Ascending aorta (tissue), 2 donors: ENCODE measurements around the gene USP48. TPM values are rescaled to one million over a fixed set of nuclear protein-coding genes. Genes with fewer than 3 reads are reported as not detected.
"Not testable (repeated sequence)": the region's sequence is repeated elsewhere in the genome, so short reads cannot be mapped to it uniquely, and the experiment has no call there.

Experiments
- DNase-seq, 2 donors: peaks; one replicate each; pipeline ENCODE4 v3.0.0-alpha.2; 2019; ENCODE audit warnings: low spot score in 2 of 2
- H3K27ac ChIP-seq, 2 donors: fragments of 200-600 bp; sonication (generic); one replicate each; pipeline ENCODE4 v1.5.1; 2016 to 2017; ENCODE audit warnings: mild to moderate bottlenecking in 1 of 2
- H3K27me3 ChIP-seq: fragments of 200-600 bp; sonication (generic); one replicate; pipeline ENCODE4 v1.5.1; 2017
- H3K36me3 ChIP-seq, 2 donors: fragments of 200-600 bp; sonication (generic); one replicate each; pipeline ENCODE4 v1.5.1; 2016
- H3K4me1 ChIP-seq, 2 donors: fragments of 200-600 bp; sonication (generic); one replicate each; pipeline ENCODE4 v1.5.1; 2016 to 2017; ENCODE audit warnings: mild to moderate bottlenecking in 1 of 2
- H3K4me3 ChIP-seq, 2 donors: fragments of 200-600 bp; sonication (generic); one replicate each; pipeline ENCODE4 v1.5.1; 2016 to 2017; ENCODE audit warnings: mild to moderate bottlenecking in 1 of 2
- H3K9me3 ChIP-seq, 2 donors: fragments of 200-600 bp; sonication (generic); one replicate each; pipeline ENCODE4 v1.5.1; 2016
- CTCF ChIP-seq, 3 experiments: fragments of 200-600 bp in 2 of 3; fragments of 450-650 bp in 1 of 3; sonication (generic) in 2 of 3; IDR thresholded peaks; one replicate each; pipeline ENCODE4 v1.5.1; 2016 to 2019; ENCODE audit warnings: antibody characterized with exemption in 3 of 3, mild to moderate bottlenecking in 1 of 3, moderate library complexity in 1 of 3
- intact Hi-C: fragments of 100-400 bp; cut with DNase I; formaldehyde crosslinking; loops from one replicate; pipeline ENCODE4 v1.15.1; 2023
- total RNA-seq: library from RNA; depleted of rRNA; stranded (reverse); fragments of >200 nt; gene quantifications from one replicate; pipeline ENCODE4 v1.1.0, GENCODE V29; 2016

Gene USP48
- total RNA-seq, 1 donor from 2014 or later, result 41.3 TPM

GRCh38 chr1:21782349-21782867, 541 bp downstream of the USP48 start:
- peak overlapping the region; percentile 97 to 99 for H3K4me3 ChIP-seq
- peak in 1 of 2 donors; percentile 77 for DNase-seq
- peaks cover 9 to 13% of the 10 kb centered on the region in 2 donors for H3K4me1 ChIP-seq
- H3K36me3 ChIP-seq, result no peaks in the 10 kb centered on the region
- peak; percentile 20 to 32 (median 21) for TF ChIP-seq CTCF (IDR thresholded peaks at IDR 0.05)
- H3K9me3 ChIP-seq, result no peaks in the 10 kb centered on the region
- intact Hi-C loops, result loop anchor here (2.0 to 5.0 kb wide), 4 partner anchors 156 to 435 kb away; no protein-coding TSS in a partner anchor
- no peaks in the 10 kb centered on the region for H3K27me3 ChIP-seq
- peak overlapping the region; percentile 99 to 100 for H3K27ac ChIP-seq

DNA sequence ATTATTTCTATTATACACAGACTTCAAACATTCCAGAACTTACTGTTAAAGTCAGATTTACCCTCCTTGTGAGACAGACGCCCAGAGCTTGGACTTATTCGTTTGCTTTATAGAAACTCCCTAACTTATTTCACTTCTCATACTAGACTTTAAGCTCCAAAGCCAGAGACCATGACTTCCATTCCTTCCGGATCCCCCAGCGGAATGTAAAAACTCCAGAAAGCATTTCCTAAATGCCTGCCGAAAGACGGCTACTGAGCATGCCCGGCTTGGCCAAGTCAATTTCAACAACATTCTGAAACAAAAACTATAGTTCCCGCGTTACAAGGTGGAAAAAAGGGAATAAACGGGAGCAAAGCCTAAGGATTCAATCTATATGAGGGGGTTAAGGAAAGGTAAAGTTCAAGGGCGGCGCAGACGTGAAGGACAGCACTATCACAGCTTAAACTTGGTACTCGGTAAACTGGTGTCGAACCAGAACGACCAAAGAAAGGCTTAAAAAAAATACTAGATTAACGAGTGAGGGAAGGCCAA, 1.1 kb downstream of the USP48 start:
- DNase-seq, result no peak
- no peaks in the 10 kb centered on the region for H3K36me3 ChIP-seq
- H3K9me3 ChIP-seq, result no peaks in the 10 kb centered on the region
- no peak for TF ChIP-seq CTCF (IDR thresholded peaks at IDR 0.05)
- H3K27ac ChIP-seq, result peak overlapping the region; percentile 99 to 100
- intact Hi-C loops, result loop anchor here (2.0 to 5.0 kb wide), 4 partner anchors 157 to 435 kb away; no protein-coding TSS in a partner anchor
- H3K4me1 ChIP-seq, result peaks cover 9 to 13% of the 10 kb centered on the region in 2 donors
- peak overlapping the region; percentile 97 to 99 for H3K4me3 ChIP-seq
- no peaks in the 10 kb centered on the region for H3K27me3 ChIP-seq

DNA sequence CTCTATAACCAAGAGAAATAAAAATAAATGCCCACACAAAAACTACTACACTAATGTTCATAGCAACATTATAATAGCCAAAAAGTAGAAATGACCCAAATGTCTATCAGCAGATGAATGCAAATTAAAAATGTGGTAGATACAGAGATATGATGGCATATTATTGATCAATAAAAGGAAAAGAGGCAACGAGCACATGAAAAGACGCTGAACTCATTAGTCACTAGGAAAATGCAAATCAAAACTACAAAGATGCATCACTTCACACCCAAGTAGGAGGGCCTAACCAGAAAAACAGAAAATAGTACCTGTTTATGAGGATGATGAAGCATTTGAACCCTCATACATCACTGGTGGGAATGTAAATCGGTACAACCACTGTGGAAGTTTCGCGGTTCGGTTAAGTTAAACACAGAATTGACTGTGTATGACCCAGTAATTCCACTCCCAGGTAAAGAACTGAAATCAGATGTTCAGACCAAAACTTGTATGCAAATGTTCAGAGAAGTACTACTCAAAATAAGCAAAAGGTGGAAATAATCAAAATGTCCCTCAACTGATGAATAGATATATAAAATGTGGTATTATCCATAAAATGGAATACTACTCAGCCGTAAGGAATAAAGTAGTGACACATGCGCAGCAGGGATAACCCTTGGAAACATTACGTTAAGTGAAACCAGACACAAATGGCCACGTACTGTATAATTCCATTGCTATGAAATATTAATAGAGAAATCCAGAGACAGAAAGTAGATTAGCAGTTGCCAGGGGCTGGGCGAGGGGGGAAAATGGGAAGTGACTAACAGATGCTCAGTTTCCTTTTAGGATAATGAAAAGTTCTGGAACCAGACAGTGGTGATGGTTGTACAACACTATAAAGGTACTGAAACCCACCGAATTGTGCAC, 3.1 kb downstream of the USP48 start:
- DNase-seq, result no peak
- Histone ChIP-seq H3K27me3 (no peaks in the 10 kb centered on the region), H3K4me1 (peaks cover 9 to 13% of the 10 kb centered on the region in 2 donors), H3K4me3 (no peak overlapping the region), H3K27ac (peak overlapping the region in 1 of 2 donors; percentile 19), H3K9me3 (no peaks in the 10 kb centered on the region), H3K36me3 (no peaks in the 10 kb centered on the region)
- intact Hi-C loops, result loop anchor here (5.0 kb wide), 2 partner anchors 182 to 433 kb away; no protein-coding TSS in a partner anchor
- TF ChIP-seq CTCF (IDR thresholded peaks at IDR 0.05), result no peak

- no peak for TF ChIP-seq CTCF (IDR thresholded peaks at IDR 0.05)
Measured at GRCh38 chr1:21778405-21778727, 4.6 kb downstream of the USP48 start.

GRCh38 chr1:21776925-21777324, 6.0 kb downstream of the USP48 start:
- H3K9me3 ChIP-seq, H3K27me3 ChIP-seq, DNase-seq, intact Hi-C loops, H3K36me3 ChIP-seq, H3K27ac ChIP-seq, H3K4me3 ChIP-seq: not testable (repeated sequence)
- H3K4me1 ChIP-seq, result peaks cover 7 to 13% of the 10 kb centered on the region in 2 donors

More at GRCh38 chr1:21778405-21778727, 4.6 kb downstream of the USP48 start:
- peaks cover 9 to 13% of the 10 kb centered on the region in 2 donors for H3K4me1 ChIP-seq
- no peaks in the 10 kb centered on the region for H3K27me3 ChIP-seq
- intact Hi-C loops, result no loop called here
- H3K36me3 ChIP-seq, result no peaks in the 10 kb centered on the region
- no peaks in the 10 kb centered on the region for H3K9me3 ChIP-seq
- H3K27ac ChIP-seq, result no peak overlapping the region
- H3K4me3 ChIP-seq, result no peak overlapping the region
- no peak for DNase-seq
